HG02852 (cell line): Measurements from ENCODE around the gene TKTL1.

Source experiments
- ATAC-seq: cut with Tn5 transposase; IDR thresholded peaks from one replicate; pipeline ENCODE4 v1.9.1; 2021; ENCODE audit warnings: mild to moderate bottlenecking, moderate library complexity; ENCODE audit not compliant: unreplicated experiment

TKTL1 gene

DNA sequence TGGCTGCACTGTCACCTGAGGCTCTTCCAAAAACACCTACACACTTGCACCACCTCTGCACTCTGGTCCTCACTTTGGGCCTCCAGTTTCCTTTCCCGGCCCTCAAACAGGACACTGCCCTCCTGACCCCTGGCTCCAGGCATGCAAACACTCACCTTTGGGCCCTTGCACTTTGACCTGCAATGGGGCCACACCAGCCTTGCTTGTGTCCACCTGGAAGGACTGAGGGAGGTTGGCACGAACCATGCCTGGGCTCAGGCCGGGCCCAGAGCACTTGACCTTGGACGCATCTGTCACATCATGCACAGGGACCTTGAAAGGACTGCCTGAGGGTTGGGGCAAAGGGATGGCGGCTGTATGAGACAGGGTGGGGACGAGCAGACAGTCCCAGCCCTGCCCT lies 63.2 kb downstream of the TKTL1 start:
- ATAC-seq: no peak

- ATAC-seq: no peak
Observed at GRCh38 chrX:154359362-154360154, 64.0 kb downstream of the TKTL1 start.

GRCh38 chrX:154360155-154360713 lies 64.6 kb downstream of the TKTL1 start:
- no peak for ATAC-seq

DNA sequence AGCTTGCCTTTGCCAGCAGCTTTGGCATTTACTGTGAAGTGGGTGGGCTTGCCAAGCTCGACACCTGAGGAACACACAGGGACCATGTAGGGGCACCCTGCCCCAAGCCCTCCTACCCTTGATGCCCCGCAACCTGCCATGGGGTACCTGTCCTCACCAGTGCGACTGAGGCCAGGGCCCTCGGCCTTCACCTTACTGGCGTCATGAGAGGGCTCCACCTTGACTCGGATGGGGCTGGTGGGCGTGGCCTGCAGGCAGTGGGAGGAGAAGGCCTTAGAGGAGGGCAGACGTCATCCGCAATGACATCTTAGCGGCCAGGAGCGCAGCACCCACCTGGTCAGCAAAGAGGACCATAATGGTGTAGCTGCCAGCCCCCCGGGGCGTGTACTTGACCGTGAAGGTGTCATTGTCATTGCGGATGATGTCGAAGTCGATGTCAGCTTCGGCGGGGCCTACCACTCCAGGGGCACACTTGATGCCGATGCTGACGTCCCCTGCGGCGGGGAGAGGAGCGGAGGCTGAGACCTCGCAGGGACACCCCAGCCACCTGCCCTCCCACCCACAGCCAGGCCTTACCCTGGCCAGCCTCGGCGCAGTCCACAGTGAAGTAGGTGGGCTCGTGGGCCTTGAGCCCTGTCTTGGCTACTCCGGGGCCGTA lies 66.6 kb downstream of the TKTL1 start:
- no peak for ATAC-seq

- ATAC-seq: no peak
Observed at GRCh38 chrX:154363706-154364439, 68.3 kb downstream of the TKTL1 start.

DNA sequence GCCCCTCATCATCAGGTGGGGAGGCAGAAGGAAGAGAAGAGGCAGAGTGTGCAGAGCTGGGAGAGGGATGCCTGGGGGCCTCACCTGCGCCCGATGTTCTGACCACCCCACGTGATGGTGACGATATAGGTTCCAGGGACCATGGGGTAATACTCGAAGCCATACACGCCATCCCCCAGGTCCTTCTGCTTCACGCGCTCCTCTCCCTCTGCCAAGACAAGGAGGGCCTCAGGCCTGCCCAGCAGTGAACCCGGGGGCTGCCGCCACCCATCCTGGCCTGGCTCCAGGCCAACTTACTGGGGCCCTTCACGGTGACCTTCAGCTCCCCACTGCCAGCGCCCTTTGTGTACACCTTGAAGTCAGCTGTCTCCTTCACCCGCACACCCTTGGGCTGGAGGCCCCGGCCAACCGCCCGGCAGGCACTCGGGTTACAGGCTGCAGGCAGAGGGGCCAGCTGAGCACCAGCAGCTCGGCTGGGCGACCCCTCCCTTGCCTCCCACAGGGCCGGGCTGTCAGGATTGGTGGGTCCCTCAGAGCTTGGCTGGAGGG lies 69.5 kb downstream of the TKTL1 start:
- ATAC-seq: no peak

DNA sequence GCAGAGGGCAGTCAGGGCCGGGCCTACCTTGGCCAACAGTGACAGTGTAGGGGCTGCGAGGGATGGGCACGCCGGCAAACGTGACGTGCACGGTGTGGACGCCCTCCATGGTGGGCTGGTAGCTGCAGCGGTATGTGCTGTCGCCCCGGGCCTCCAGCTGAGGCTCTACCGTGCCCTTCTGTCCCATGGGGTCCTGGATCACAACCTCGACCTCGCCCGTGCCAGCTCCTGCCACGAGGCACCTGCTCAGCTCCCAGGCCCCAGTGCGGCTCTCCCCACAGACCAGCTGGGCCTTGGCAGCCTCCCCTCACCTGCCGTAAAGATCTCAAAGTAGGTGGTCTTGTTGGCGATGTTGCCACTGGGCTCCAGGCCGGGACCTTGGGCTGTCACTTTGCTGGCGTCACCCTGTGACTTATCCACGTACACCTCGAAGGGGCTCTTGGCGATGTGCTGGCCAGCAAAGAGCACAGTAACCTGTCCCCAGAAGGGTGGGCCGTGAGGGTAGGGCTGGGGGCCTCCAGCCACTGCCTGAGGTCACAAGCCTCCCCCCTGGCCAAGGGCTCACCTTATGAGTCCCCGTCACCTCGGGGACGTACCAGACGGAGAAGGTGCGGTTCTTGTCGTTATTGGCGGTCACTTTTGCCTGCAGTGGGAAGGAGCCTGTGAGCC lies 70.5 kb downstream of the TKTL1 start:
- ATAC-seq: no peak

DNA sequence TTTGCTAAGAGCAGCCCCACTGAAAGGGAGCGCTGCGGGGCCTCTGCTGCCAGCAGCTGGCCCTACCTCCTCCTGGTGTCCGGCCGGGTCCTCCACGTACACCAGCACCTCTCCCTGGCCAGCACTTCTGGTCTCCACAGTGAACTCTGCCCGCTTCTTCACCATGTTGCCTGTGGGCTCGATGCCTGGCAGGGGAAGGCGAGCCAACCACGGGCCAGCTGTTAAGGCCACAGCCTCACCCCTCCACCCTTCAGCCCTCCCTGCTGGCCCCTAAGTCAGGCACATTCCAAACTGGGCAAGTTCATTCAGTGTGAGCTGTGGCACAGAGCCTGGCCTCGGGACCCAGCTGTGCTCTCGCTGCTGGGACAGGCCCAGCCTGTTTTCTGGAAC lies 71.1 kb downstream of the TKTL1 start:
- no peak for ATAC-seq

DNA sequence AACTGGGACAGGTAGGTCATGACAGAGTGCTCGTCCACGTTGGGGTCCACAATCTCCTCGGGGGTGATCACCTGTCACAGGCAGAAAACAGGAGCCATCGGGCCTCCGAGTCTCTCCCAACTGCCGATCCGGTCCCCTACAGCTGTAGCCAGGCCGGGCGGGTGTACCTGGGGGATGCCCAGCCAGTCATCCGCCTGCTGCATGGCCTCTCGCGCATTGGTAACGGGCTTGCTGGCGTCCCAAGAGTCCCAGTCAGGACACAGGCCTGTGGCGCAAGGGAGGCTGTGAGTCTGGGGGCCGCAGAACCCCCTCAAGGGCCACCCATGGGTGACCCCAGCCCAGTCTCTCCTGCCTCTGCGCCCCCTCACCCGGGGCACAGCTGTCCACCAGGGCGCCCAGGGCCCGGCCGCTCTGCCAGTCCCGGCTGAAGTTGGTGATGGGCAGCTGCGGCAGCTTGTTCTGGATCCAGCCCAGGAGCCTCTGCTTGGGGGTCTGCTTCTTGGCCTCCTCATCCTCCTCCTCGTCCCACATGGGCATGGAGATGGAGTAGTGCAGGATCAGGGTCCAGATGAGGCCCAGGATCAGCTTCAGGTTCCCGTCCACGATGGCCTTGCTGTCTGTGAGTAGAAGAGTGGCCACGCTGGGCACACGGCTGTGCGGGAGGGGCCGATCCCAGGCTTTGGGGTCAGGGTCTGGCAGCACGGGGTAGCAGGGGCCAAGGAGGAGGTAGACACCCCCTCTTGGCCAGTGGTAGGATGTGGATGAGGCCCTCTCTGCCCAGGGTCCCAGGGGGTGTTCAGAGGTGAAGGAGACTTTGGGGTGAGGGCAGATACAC lies 72.1 kb downstream of the TKTL1 start:
- no peak for ATAC-seq

DNA sequence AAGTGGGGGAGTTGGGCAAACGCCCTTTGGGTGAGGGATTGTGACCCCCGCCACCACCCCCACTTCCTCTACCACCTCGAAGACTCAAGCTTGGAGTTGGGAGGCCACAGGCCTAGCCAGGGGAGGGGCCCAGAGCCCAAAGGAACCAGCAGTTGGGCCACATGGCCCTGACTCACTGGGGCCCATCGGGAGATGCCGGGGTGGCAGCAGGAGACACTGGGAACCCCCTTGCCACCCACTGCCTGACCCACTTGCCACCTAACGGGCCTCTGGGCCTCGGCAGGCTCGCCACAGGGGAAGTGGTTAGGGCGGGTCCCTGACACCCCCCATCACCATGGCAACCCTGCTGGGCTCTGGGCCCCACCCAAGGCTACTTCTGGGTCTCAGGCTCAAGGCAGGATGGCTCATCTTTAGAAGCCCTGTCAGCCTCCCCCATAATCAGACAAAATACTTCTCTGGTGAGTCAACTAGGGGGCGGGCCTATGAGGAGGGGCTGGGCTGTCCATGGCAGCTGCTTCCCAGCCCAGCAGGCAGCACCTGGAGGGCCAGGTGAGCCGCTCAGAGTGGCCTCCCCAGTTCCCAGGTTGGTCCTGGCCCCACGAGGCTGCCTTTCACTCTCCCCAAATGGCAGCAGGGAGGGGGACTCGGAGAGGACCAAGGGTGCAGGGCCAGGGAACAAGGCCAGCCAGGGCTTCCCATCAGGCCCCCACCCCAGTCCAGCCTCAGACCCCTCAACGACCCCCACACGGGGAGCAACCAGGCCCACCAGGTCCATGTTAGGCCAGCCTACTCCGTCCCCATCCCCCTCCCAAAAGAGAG lies 73.2 kb downstream of the TKTL1 start:
- no peak for ATAC-seq

DNA sequence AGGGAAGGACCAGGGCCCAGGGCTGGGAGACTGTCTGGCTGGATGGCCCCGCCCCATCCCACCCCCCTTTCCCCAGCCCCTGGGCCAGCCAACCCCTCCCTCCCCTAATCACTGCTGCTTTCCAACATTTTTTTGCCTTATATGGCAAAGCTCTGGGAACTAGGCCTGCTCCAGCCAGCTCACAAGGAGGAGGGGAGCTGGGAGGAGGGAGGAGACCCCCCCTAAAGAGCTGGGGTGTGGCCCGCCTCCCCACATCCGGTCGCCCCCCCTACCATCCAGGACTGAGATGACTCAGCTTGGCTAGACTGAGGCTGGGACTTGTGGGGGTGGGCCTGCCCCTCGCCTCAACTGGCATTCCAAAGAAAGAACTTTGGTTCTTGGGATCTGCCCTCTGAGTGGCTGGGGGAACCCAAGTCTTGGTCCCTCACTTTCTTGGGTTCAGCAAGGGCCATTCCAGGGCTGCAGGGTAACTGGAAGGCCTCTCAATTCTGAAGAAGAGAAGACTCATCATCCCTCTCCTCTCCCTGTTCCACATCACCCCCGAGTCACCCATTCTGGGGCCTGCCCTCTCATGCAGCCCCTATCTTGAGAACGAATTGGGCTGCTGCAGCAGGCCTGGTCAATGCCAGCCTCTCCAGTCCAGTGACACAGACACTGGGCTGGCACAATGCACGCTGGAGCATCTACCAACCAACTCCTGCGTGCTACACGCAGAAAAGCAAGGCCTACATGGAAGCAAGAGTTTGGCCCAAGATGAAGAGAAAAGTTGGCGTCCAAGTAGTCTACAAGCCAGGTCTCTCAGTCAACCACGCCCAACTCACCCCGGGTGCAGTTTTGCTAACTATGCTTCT lies 74.1 kb downstream of the TKTL1 start:
- ATAC-seq: no peak

GRCh38 chrX:154370300-154371016 lies 74.9 kb downstream of the TKTL1 start:
- ATAC-seq: no peak

- peak; percentile 57 for ATAC-seq
Observed at GRCh38 chrX:154371017-154371788, 75.6 kb downstream of the TKTL1 start.

DNA sequence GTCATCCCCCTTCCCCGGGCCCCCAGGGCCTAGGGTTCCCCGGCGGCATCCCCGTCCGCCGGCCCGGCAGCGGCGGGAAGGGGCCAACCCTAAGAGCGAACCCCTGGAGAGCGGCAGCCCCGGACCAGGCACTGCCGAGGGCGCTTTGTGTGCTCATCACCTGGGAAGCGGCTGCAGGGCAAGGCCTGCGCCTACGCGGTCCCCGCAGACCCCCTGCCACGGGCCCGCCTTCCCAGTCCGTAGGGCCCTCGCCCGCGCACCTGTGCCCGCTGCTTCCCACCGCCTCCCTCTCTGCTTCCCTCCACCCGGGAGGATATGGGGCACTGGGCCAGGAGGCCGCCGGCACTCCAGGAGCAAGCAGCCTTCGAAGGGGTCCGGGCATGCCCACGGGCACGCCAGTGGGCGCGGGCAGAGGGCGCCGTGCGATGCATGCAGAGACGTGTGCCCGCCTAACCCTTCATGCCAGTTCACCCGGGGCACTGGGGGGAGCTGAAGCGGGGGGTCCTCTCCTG lies 76.2 kb downstream of the TKTL1 start:
- ATAC-seq: peak; percentile 7

DNA sequence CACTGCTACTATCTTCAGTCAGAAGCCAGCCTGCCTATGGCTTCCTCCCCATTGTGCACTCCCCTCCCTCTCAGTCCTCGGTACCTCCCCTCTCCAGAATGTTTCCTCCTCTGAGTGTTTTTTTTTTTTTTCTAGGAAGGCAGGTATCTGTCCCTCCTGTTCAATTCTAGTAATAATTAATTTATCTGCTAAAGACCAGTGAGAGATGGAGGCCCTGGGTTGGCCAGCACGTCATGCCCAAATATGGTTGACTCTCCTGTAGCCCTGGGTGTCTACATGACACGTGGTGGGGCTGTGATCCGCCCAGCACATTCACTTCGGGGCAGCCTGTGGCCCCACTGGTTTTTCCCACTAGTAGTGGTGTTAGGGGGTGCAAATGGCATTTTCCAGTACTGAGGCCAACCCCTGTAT lies 77.0 kb downstream of the TKTL1 start:
- no peak for ATAC-seq
